Measurements from ENCODE around the gene NKAIN4.

NKAIN4 gene

GRCh38 chr20:63254232-63254605 lies at the start of gene NKAIN4:
Gene NKAIN4, minus strand, starts transcription at chr20:63254463. Its CDS starts 13 bp downstream, at chr20:63254450.
- DNase-seq: no peak

- DNase-seq: no peak
Measured at GRCh38 chr20:63303095-63303666, 48.9 kb upstream of the NKAIN4 start.

- DNase-seq: no peak
Measured at GRCh38 chr20:63301671-63302070, 47.4 kb upstream of the NKAIN4 start.

- no peak for DNase-seq
Measured at GRCh38 chr20:63298731-63299312, 44.6 kb upstream of the NKAIN4 start.

GRCh38 chr20:63297796-63298572 lies 43.7 kb upstream of the NKAIN4 start:
- no peak for DNase-seq

GRCh38 chr20:63297371-63297781 lies 43.1 kb upstream of the NKAIN4 start:
- no peak for DNase-seq

GRCh38 chr20:63296531-63297299 lies 42.5 kb upstream of the NKAIN4 start:
- no peak for DNase-seq

- DNase-seq: no peak
Measured at GRCh38 chr20:63295846-63296245, 41.6 kb upstream of the NKAIN4 start.

GRCh38 chr20:63295422-63295821 lies 41.2 kb upstream of the NKAIN4 start:
- no peak for DNase-seq

GRCh38 chr20:63295018-63295417 lies 40.8 kb upstream of the NKAIN4 start:
- DNase-seq: no peak

- DNase-seq: no peak
Measured at GRCh38 chr20:63294536-63294900, 40.3 kb upstream of the NKAIN4 start.

GRCh38 chr20:63293871-63294535 lies 39.7 kb upstream of the NKAIN4 start:
- DNase-seq: no peak

- no peak for DNase-seq
Measured at GRCh38 chr20:63293456-63293855, 39.2 kb upstream of the NKAIN4 start.

GRCh38 chr20:63292904-63293303 lies 38.6 kb upstream of the NKAIN4 start, which contains the start of gene COL20A1:
Gene COL20A1, plus strand, starts transcription at chr20:63293186. Its CDS starts 1,922 bp downstream, at chr20:63295108.
- no peak for DNase-seq

GRCh38 chr20:63292292-63292701 lies 38.0 kb upstream of the NKAIN4 start:
- no peak for DNase-seq

GRCh38 chr20:63291811-63292210 lies 37.5 kb upstream of the NKAIN4 start:
- DNase-seq: no peak

GRCh38 chr20:63290677-63291472 lies 36.6 kb upstream of the NKAIN4 start:
- DNase-seq: no peak

- no peak for DNase-seq
Measured at GRCh38 chr20:63290136-63290676, 35.9 kb upstream of the NKAIN4 start.

- DNase-seq: no peak
Measured at GRCh38 chr20:63289311-63290135, 35.3 kb upstream of the NKAIN4 start.

GRCh38 chr20:63288581-63289251 lies 34.5 kb upstream of the NKAIN4 start:
- no peak for DNase-seq

Measured in NCI-H446 (cell line).